H9 (cell line): ENCODE measurements around the gene VTI1B. TPM values are rescaled to one million over a fixed set of nuclear protein-coding genes. Genes with fewer than 3 reads are reported as not detected.

Experiments
- DNase-seq: peaks from one replicate; pipeline ENCODE4 v3.0.0-alpha.2; 2017
- H2AFZ ChIP-seq: one replicate; pipeline ENCODE4 v1.6.1; 2013; ENCODE audit warnings: mild to moderate bottlenecking, low read length, control low read depth, moderate library complexity
- H2AK5ac ChIP-seq: 2 replicates; pipeline ENCODE4 v1.6.1; 2013; ENCODE audit warnings: low read length, control low read depth, mixed read lengths; ENCODE audit not compliant: insufficient read length
- H2BK120ac ChIP-seq: one replicate; pipeline ENCODE4 v1.6.1; 2013; ENCODE audit warnings: low read depth, mild to moderate bottlenecking, low read length, control low read depth, inconsistent platforms; ENCODE audit not compliant: poor library complexity, severe bottlenecking
- H2BK12ac ChIP-seq: 2 replicates; pipeline ENCODE4 v1.6.1; 2013; ENCODE audit warnings: low read length, control low read depth, mixed read lengths, low read depth; ENCODE audit not compliant: insufficient read length
- H2BK15ac ChIP-seq: 2 replicates; pipeline ENCODE4 v1.6.1; 2013; ENCODE audit warnings: low read depth, low read length, control low read depth
- H2BK20ac ChIP-seq: one replicate; pipeline ENCODE4 v1.6.1; 2013; ENCODE audit warnings: low read depth, mild to moderate bottlenecking, low read length, control low read depth, inconsistent platforms; ENCODE audit not compliant: poor library complexity, severe bottlenecking
- H2BK5ac ChIP-seq: 2 replicates; pipeline ENCODE4 v1.6.1; 2013; ENCODE audit warnings: low read length, control low read depth, mixed read lengths; ENCODE audit not compliant: insufficient read length
- H3K14ac ChIP-seq: 2 replicates; pipeline ENCODE4 v1.6.1; 2013; ENCODE audit warnings: low read length, control low read depth; ENCODE audit not compliant: insufficient read depth
- H3K18ac ChIP-seq: 2 replicates; pipeline ENCODE4 v1.6.1; 2013; ENCODE audit warnings: low read depth, mild to moderate bottlenecking, mixed read lengths, low read length, control low read depth; ENCODE audit not compliant: insufficient read length
- H3K23ac ChIP-seq: 2 replicates; pipeline ENCODE4 v1.6.1; 2013; ENCODE audit warnings: low read length, control low read depth, mixed read lengths, low read depth; ENCODE audit not compliant: insufficient read length
- H3K23me2 ChIP-seq: 2 replicates; pipeline ENCODE4 v1.6.1; 2013; ENCODE audit warnings: low read depth, mild to moderate bottlenecking, mixed read lengths, low read length, control low read depth; ENCODE audit not compliant: insufficient read length, poor library complexity, severe bottlenecking
- H3K27ac ChIP-seq: 2 replicates; pipeline ENCODE4 v1.5.1; 2013; ENCODE audit warnings: low read length, control low read depth, mixed read lengths, low read depth; ENCODE audit not compliant: insufficient read length
- H3K27me3 ChIP-seq: 2 replicates; pipeline ENCODE4 v1.6.1; 2013; ENCODE audit warnings: low read length, control low read depth, inconsistent platforms; ENCODE audit not compliant: insufficient read depth
- H3K4ac ChIP-seq: 2 replicates; pipeline ENCODE4 v1.6.1; 2013; ENCODE audit warnings: low read depth, mild to moderate bottlenecking, control low read depth, inconsistent platforms, low read length, moderate library complexity
- H3K4me1 ChIP-seq: 2 replicates; pipeline ENCODE4 v1.6.1; 2013; ENCODE audit warnings: low read length, control low read depth, inconsistent platforms; ENCODE audit not compliant: insufficient read depth
- H3K4me2 ChIP-seq: 2 replicates; pipeline ENCODE4 v1.6.1; 2013; ENCODE audit warnings: low read length, control low read depth, mixed read lengths; ENCODE audit not compliant: insufficient read length, insufficient read depth
- H3K56ac ChIP-seq: 2 replicates; pipeline ENCODE4 v1.6.1; 2013; ENCODE audit warnings: low read depth, mild to moderate bottlenecking, mixed read lengths, low read length, control low read depth; ENCODE audit not compliant: insufficient read length
- H3K79me1 ChIP-seq: 2 replicates; pipeline ENCODE4 v1.6.1; 2013; ENCODE audit warnings: low read depth, mild to moderate bottlenecking, moderate library complexity, low read length, control low read depth, inconsistent platforms; ENCODE audit not compliant: insufficient read depth, poor library complexity, severe bottlenecking
- H3K79me2 ChIP-seq: 2 replicates; pipeline ENCODE4 v1.6.1; 2013; ENCODE audit warnings: low read length, control low read depth, inconsistent platforms; ENCODE audit not compliant: insufficient read depth
- H3K9ac ChIP-seq: 2 replicates; pipeline ENCODE4 v1.6.1; 2013; ENCODE audit warnings: low read length, control low read depth, mixed read lengths; ENCODE audit not compliant: insufficient read length; ENCODE audit errors: extremely low read depth
- H3K9me3 ChIP-seq: one replicate; pipeline ENCODE4 v1.6.1; 2013; ENCODE audit warnings: low read depth, low read length, inconsistent platforms; ENCODE audit not compliant: control insufficient read depth
- H3T11ph ChIP-seq: one replicate; pipeline ENCODE4 v1.6.1; 2013; ENCODE audit warnings: mild to moderate bottlenecking, low read length, control low read depth, inconsistent platforms
- H4K20me1 ChIP-seq: one replicate; pipeline ENCODE4 v1.6.1; 2013; ENCODE audit not compliant: control insufficient read depth, insufficient read length, insufficient read depth
- H4K5ac ChIP-seq: 2 replicates; pipeline ENCODE4 v1.6.1; 2013; ENCODE audit warnings: low read depth, mild to moderate bottlenecking, mixed read lengths, low read length, control low read depth; ENCODE audit not compliant: insufficient read length
- H4K8ac ChIP-seq: replicated peaks from 2 replicates; pipeline ENCODE4 v1.6.1; 2013; ENCODE audit warnings: low read length, control low read depth, mixed read lengths, low read depth; ENCODE audit not compliant: insufficient read length
- H4K91ac ChIP-seq: 2 replicates; pipeline ENCODE4 v1.6.1; 2013; ENCODE audit warnings: low read depth, mild to moderate bottlenecking, moderate library complexity, mixed read lengths, low read length, control low read depth; ENCODE audit not compliant: insufficient read length
- H3K27ac Mint-ChIP-seq, 3 experiments: 2 replicates in 2 of 3; 3 replicates in 1 of 3; pipeline ENCODE4 v1.8.0; 2020 to 2021; ENCODE audit warnings: mixed read lengths in 3 of 3, mild to moderate bottlenecking in 1 of 3, moderate library complexity in 1 of 3
- H3K27me3 Mint-ChIP-seq: 2 replicates; pipeline ENCODE4 v1.8.0; 2021; ENCODE audit warnings: low read depth, mild to moderate bottlenecking, moderate library complexity, mixed read lengths
- H3K36me3 Mint-ChIP-seq, 3 experiments: 2 replicates in 2 of 3; 3 replicates in 1 of 3; pipeline ENCODE4 v1.8.0; 2020 to 2021; ENCODE audit warnings: low read depth in 3 of 3, mixed read lengths in 3 of 3; ENCODE audit not compliant: insufficient read depth in 1 of 3
- H3K4me1 Mint-ChIP-seq, 2 experiments: 2 replicates each; pipeline ENCODE4 v1.8.0; 2020; ENCODE audit warnings: mixed read lengths in 2 of 2
- H3K4me3 Mint-ChIP-seq, 2 experiments: 2 replicates in 1 of 2; 3 replicates in 1 of 2; pipeline ENCODE4 v1.8.0; 2020 to 2021; ENCODE audit warnings: mild to moderate bottlenecking in 2 of 2, mixed read lengths in 2 of 2, moderate library complexity in 1 of 2
- H3K9me3 Mint-ChIP-seq, 2 experiments: 2 replicates in 1 of 2; 3 replicates in 1 of 2; pipeline ENCODE4 v1.8.0; 2020; ENCODE audit warnings: mild to moderate bottlenecking in 2 of 2, mixed read lengths in 2 of 2, moderate library complexity in 1 of 2
- WGBS: extraction: QIAGEN DNeasy Blood & Tissue Kit; methylation state at CpG from one replicate; pipeline ENCODE4 v1.1.7; 2013; ENCODE audit warnings: missing lambda C conversion rate, low lambda C conversion rate, mixed read lengths; ENCODE audit not compliant: insufficient read length; ENCODE audit errors: extremely low coverage; 5-methylcytosine and 5-hydroxymethylcytosine counted together
- total RNA-seq: library from RNA; stranded (reverse); gene quantifications from 2 replicates; pipeline ENCODE4 v1.2.1, GENCODE V29; 2021
- TF ChIP-seq, protein P1 (sequence below): fragments of 200-600 bp; sonication (generic); conservative IDR thresholded peaks from 3 replicates; pipeline ENCODE4 v1.8.0; 2021; ENCODE audit warnings: antibody characterized with exemption, mild to moderate bottlenecking

Gene VTI1B
- total RNA-seq, 1 experiment from 2014 or later = 118 TPM

DNA sequence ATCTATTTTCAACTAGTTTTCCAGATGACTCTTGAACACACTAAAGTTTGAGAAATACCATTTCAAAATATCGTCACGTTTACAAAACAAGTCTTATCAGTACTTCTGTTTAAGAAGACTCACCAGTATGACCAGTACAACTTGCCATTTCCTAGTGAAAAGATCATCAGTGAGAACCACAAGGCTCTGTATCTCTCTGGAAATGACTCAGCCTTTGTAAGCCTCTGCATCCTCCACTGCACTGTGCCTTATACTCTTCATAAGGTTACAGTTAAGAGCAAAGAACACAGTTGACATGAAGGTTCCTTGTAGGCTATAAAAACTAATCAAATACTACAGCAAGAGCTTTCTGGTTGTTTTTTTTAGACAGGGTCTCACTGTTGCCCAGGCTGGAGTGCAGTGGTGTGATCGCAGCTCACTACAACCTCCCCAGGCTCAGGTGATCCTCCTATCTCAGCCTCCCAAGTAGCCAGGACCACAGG lies 5.7 kb upstream of the VTI1B start:
- Histone ChIP-seq H3K4me2 (no peak overlapping the region), H2AFZ (no peak overlapping the region)
- WGBS = no CpG with 5 or more reads among the region's 3 CpGs

More for the DNA sequence above, 5.7 kb upstream of the VTI1B start:
- Histone ChIP-seq H2BK12ac (no peak overlapping the region), H2AK5ac (no peak overlapping the region), H3K79me2 (no peaks in the 10 kb centered on the region; the same call in 1 of the 2 replicates), H4K20me1 (peaks cover 2% of the 10 kb centered on the region), H3K18ac (no peak overlapping the region), H3K9ac (no peak overlapping the region), H3K79me1 (peaks cover 11% of the 10 kb centered on the region), H3K14ac (no peak overlapping the region), H3K27ac (no peak overlapping the region), H3K9me3 (no peaks in the 10 kb centered on the region), H4K91ac (no peak overlapping the region), H4K8ac (no peak overlapping the region), H4K5ac (no peak overlapping the region), H3K27me3 (no peaks in the 10 kb centered on the region), H3K23ac (no peak overlapping the region), H3K56ac (no peak overlapping the region), H3K4ac (no peak overlapping the region), H3K23me2 (peaks cover under 1% of the 10 kb centered on the region), H2BK5ac (no peak overlapping the region), H2BK15ac (no peak overlapping the region), H3K4me1 (peaks cover 2% of the 10 kb centered on the region; the same call in 1 of the 2 replicates), H2BK20ac (no peak overlapping the region), H2BK120ac (no peak overlapping the region), H3T11ph (no peak overlapping the region)
- no peak for DNase-seq
- H3K27me3 Mint-ChIP-seq = no peaks in the 10 kb centered on the region; the same call in 1 of the 2 replicates
- peaks cover 3 to 5% of the 10 kb centered on the region in 2 experiments; a peak in 2 of 4 replicates for H3K4me1 Mint-ChIP-seq
- TF ChIP-seq, protein P1, sequence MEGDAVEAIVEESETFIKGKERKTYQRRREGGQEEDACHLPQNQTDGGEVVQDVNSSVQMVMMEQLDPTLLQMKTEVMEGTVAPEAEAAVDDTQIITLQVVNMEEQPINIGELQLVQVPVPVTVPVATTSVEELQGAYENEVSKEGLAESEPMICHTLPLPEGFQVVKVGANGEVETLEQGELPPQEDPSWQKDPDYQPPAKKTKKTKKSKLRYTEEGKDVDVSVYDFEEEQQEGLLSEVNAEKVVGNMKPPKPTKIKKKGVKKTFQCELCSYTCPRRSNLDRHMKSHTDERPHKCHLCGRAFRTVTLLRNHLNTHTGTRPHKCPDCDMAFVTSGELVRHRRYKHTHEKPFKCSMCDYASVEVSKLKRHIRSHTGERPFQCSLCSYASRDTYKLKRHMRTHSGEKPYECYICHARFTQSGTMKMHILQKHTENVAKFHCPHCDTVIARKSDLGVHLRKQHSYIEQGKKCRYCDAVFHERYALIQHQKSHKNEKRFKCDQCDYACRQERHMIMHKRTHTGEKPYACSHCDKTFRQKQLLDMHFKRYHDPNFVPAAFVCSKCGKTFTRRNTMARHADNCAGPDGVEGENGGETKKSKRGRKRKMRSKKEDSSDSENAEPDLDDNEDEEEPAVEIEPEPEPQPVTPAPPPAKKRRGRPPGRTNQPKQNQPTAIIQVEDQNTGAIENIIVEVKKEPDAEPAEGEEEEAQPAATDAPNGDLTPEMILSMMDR = no peak
- no peak overlapping the region for H3K27ac Mint-ChIP-seq
- no peak overlapping the region for H3K4me3 Mint-ChIP-seq
- H3K9me3 Mint-ChIP-seq = no peaks in the 10 kb centered on the region; a peak in 1 of 5 replicates
- peaks cover 29 to 77% (median 69%) of the 10 kb centered on the region in 3 experiments for H3K36me3 Mint-ChIP-seq
